Activated CD4-positive, alpha-beta memory T cell treated with anti-CD3 and anti-CD28 coated beads for 36 hours (primary cell): Measurements from ENCODE around the gene IZUMO1. TPM values are rescaled to one million over a fixed set of nuclear protein-coding genes. Genes with fewer than 3 reads are reported as not detected.

Experiments
- CTCF ChIA-PET: fragments of 350-600 bp; sonication (Branson Sonifier 250); formaldehyde crosslinking; loops from one replicate; lab custom pipeline; 2021; ENCODE audit warnings: antibody characterized with exemption, inconsistent platforms; lab: Charles Lee
- POLR2A ChIA-PET: fragments of 350-600 bp; sonication (Branson Sonifier 250); formaldehyde crosslinking; loops from one replicate; lab custom pipeline; 2021; ENCODE audit warnings: antibody characterized with exemption; lab: Charles Lee
- DNase-seq: peaks from one replicate; pipeline ENCODE4 v3.0.0-alpha.2; 2020
- H3K27ac Mint-ChIP-seq: one replicate; pipeline ENCODE4 v1.8.0; 2021; ENCODE audit warnings: mixed read lengths
- H3K27me3 Mint-ChIP-seq: one replicate; pipeline ENCODE4 v1.8.0; 2021; ENCODE audit warnings: mixed read lengths
- H3K36me3 Mint-ChIP-seq: one replicate; pipeline ENCODE4 v1.8.0; 2021; ENCODE audit warnings: mixed read lengths
- H3K4me1 Mint-ChIP-seq: one replicate; pipeline ENCODE4 v1.8.0; 2021; ENCODE audit warnings: low read depth, mixed read lengths
- H3K4me3 Mint-ChIP-seq: one replicate; pipeline ENCODE4 v1.8.0; 2021; ENCODE audit warnings: mild to moderate bottlenecking, mixed read lengths
- H3K9me3 Mint-ChIP-seq: one replicate; pipeline ENCODE4 v1.8.0; 2021; ENCODE audit warnings: mixed read lengths
- intact Hi-C: fragments of 100-400 bp; cut with micrococcal nuclease; formaldehyde crosslinking; loops from one replicate; pipeline ENCODE4 v1.15.1; 2023
- total RNA-seq, 2 experiments: library from RNA; stranded (reverse); gene quantifications; one replicate each; pipeline ENCODE4 v1.2.3, GENCODE V29; 2021

Gene IZUMO1
- total RNA-seq, 2 experiments from 2014 or later = not detected

DNA sequence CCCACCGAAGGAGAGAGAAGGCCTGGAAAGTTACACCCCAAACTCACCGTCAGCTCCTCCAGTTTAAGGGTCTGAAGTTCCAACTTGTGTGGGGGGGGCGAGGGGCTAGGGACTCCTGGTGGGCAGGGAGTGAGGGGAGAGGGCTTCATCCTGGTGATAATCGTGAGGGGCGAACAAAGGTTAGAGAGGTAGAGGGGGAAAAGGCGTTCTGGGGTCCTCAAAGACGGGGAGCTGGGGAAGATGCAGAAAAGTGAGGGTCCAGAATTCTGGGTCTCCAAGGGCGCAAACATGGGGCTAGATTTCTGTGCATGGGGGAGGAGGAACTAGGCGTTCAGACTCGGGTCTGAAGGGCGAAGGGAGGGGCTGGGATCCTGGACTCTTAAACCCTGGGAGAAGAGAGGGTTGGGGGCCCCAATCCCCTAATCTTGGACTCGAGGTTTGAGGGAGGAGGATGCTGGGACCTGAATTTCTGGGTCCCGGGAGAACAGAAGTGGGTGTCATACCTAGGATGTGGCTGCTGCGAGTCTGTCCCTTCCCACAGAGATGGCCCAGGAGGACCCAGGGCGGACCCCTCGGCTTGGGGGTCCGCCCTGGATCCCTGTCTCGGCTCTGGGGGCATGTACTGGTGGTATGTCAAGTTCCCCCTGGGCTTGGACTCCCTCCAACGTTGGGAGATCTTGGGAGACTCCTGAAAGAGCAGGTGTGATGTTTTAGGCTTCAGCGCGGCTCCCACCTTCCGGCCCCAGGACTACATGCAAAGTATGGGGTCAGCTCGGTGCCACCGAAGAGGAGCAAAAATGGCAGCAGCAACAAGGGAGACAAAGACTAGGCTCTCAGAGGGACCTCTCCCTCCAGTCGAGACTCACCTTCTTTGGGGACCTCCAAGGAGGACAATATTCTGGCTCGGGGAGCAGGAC, 31.7 kb downstream of the IZUMO1 start:
- Mint-ChIP-seq H3K27ac (peak overlapping the region; percentile 74), H3K4me3 (peak overlapping the region; percentile 79), H3K27me3 (no peaks in the 10 kb centered on the region), H3K4me1 (peaks cover 11% of the 10 kb centered on the region), H3K36me3 (no peaks in the 10 kb centered on the region), H3K9me3 (peaks cover 7% of the 10 kb centered on the region)
- ChIA-PET CTCF (interaction anchor here (0.6 to 3.8 kb wide), 4 partner anchors 9 to 229 kb away, joined by 3 to 14 read pairs (median 6); no protein-coding TSS in a partner anchor), POLR2A (interaction anchor here (0.8 to 1.0 kb wide), 3 partner anchors 24 to 269 kb away, joined by 3 read pairs; no protein-coding TSS in a partner anchor)
- no peak for DNase-seq
- intact Hi-C loops = loop anchor here (1.0 to 2.0 kb wide), 2 partner anchors 10 to 68 kb away; partner anchors contain the start of gene CA11

DNA sequence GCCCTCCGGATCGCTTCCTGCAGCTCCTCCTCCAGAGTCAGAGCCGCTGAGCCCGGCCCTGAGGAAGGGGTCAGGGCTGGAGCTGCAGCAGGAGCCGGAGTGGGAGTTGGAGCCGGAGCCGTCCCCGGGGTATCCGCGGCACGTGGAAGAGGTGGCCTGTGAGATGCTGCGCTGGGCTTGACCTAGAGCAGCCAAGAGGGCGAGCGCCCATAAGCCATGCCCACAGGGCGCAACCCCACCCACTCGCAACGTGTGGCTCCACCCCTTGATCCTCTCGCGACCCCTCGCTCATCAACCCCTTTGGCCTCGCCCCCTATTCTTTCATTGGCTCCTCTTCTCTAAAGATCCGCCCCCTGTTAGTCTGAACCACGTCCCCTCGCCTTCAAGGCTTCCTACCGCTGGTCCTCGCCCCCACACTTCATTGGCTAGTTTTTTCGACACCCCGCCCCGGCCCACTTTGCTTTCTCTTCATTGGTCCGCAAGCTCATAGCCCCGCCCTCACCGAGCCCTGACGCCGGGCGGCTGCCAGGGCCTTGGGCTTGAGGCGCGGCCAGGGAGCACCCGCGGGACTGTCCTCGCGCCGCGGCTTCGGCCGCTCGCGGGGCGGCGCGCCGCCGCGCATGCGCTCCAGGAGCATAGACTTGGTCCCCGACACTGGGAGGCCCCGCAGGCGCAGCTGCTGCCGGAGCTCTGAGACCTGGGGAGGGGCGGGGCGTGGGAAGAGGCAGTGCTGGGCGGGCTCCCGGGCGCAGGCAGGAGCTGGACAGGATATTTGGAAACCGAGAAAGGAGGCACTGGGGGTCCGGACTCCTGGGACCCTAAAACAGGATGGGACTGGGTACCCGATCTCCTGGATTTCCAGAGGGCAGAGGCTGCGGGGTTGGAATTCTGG, 32.6 kb downstream of the IZUMO1 start:
- Mint-ChIP-seq H3K4me3 (peak overlapping the region; percentile 83), H3K9me3 (peaks cover 7% of the 10 kb centered on the region), H3K36me3 (no peaks in the 10 kb centered on the region), H3K4me1 (peaks cover 11% of the 10 kb centered on the region), H3K27me3 (no peaks in the 10 kb centered on the region), H3K27ac (peak overlapping the region; percentile 74)
- POLR2A ChIA-PET = interaction anchor here (0.6 to 1.0 kb wide), 5 partner anchors 12 to 268 kb away, joined by 3 to 4 read pairs (median 3); no protein-coding TSS in a partner anchor
- intact Hi-C loops = loop anchor here (1.0 to 2.0 kb wide), 2 partner anchors 11 to 67 kb away; partner anchors contain the start of gene CA11
- CTCF ChIA-PET = interaction anchor here (0.6 to 3.8 kb wide), 5 partner anchors 10 to 228 kb away, joined by 3 to 14 read pairs (median 4); partner anchors contain the start of gene HSD17B14
- DNase-seq = peak; percentile 99

GRCh38 chr19:48713041-48713863, 33.5 kb downstream of the IZUMO1 start:
- no peak for DNase-seq
- no peaks in the 10 kb centered on the region for H3K27me3 Mint-ChIP-seq
- POLR2A ChIA-PET = interaction anchor here (0.6 to 0.8 kb wide), 2 partner anchors 13 to 27 kb away, joined by 3 to 4 read pairs; no protein-coding TSS in a partner anchor
- CTCF ChIA-PET = interaction anchor here (0.6 to 3.8 kb wide), 6 partner anchors 11 to 123 kb away, joined by 3 to 14 read pairs (median 4); partner anchors contain the start of genes CA11 and HSD17B14
- H3K27ac Mint-ChIP-seq = no peak overlapping the region
- no peaks in the 10 kb centered on the region for H3K36me3 Mint-ChIP-seq
- peaks cover 7% of the 10 kb centered on the region for H3K9me3 Mint-ChIP-seq
- intact Hi-C loops = no loop called here
- peak overlapping the region; percentile 83 for H3K4me3 Mint-ChIP-seq
- peaks cover 11% of the 10 kb centered on the region for H3K4me1 Mint-ChIP-seq

DNA sequence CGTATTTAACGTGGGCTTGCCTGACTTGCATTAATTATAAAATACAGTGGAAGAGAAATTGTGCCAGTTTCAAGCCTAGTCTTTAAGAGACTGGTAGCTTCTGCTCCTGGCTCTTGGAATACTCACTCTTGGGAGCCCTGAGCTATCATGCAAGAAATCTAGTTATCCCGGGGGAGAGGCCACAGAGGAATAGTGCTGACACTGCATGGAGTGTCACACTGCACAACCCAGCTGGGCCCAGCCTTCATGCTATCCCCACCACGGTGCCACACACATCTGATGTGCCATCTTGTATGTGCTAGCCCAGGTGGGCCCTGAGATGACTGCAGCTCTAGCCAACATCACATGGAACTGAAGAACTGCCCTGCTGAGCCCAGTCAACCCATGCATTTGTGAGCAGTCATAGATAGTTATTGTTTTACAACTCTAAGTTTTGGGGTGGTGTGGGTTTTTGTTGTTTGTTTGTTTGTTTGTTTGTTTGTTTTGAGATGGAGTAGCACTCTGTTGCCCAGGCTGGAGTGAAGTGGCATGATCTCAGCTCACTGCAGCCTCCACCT, 35.5 kb downstream of the IZUMO1 start:
- H3K9me3 Mint-ChIP-seq = peaks cover 7% of the 10 kb centered on the region
- ChIA-PET CTCF (no interaction called here), POLR2A (no interaction called here)
- H3K4me3 Mint-ChIP-seq = no peak overlapping the region
- intact Hi-C loops = no loop called here
- peaks cover 11% of the 10 kb centered on the region for H3K4me1 Mint-ChIP-seq
- no peaks in the 10 kb centered on the region for H3K27me3 Mint-ChIP-seq
- no peak for DNase-seq
- no peak overlapping the region for H3K27ac Mint-ChIP-seq
- peaks cover 4% of the 10 kb centered on the region for H3K36me3 Mint-ChIP-seq

- DNase-seq = no peak
- Mint-ChIP-seq H3K27me3 (no peaks in the 10 kb centered on the region), H3K36me3 (peaks cover 8% of the 10 kb centered on the region), H3K4me3 (no peak overlapping the region), H3K4me1 (peaks cover 6% of the 10 kb centered on the region), H3K27ac (no peak overlapping the region), H3K9me3 (peaks cover 7% of the 10 kb centered on the region)
- ChIA-PET CTCF (no interaction called here), POLR2A (no interaction called here)
- intact Hi-C loops = no loop called here
Measured at GRCh38 chr19:48708471-48708870, 38.2 kb downstream of the IZUMO1 start.

DNA sequence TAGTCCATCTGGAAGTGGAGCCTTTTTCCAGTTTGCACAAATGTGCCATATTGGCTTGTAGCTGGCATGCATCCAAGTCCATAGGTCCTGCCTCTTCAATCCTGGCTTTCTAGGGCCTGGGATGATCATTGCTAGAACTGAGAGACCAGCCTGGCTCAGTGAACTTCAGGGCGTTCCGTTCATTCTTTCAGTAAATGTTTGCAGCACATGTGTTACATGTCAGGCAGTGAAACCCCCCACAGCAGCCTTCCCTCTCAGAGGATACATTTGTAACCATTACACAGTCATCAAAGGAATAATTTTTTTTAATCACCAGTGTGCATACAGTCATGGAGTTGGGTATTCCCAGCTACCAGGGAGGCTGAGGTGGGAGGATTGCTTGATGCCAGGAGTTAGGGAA, 41.3 kb downstream of the IZUMO1 start:
- Mint-ChIP-seq H3K4me1 (no peaks in the 10 kb centered on the region), H3K4me3 (no peak overlapping the region), H3K27ac (no peak overlapping the region), H3K9me3 (no peaks in the 10 kb centered on the region), H3K27me3 (no peaks in the 10 kb centered on the region), H3K36me3 (peaks cover 19% of the 10 kb centered on the region)
- intact Hi-C loops = no loop called here
- DNase-seq = no peak
- POLR2A ChIA-PET = no interaction called here
- CTCF ChIA-PET = no interaction called here

- CTCF ChIA-PET = no interaction called here
- Mint-ChIP-seq H3K4me1 (no peaks in the 10 kb centered on the region), H3K4me3 (no peak overlapping the region), H3K27ac (no peak overlapping the region), H3K27me3 (no peaks in the 10 kb centered on the region), H3K36me3 (peaks cover 19% of the 10 kb centered on the region), H3K9me3 (no peaks in the 10 kb centered on the region)
- no peak for DNase-seq
- POLR2A ChIA-PET = no interaction called here
- intact Hi-C loops = no loop called here
Measured at GRCh38 chr19:48703316-48703715, 43.4 kb downstream of the IZUMO1 start.

DNA sequence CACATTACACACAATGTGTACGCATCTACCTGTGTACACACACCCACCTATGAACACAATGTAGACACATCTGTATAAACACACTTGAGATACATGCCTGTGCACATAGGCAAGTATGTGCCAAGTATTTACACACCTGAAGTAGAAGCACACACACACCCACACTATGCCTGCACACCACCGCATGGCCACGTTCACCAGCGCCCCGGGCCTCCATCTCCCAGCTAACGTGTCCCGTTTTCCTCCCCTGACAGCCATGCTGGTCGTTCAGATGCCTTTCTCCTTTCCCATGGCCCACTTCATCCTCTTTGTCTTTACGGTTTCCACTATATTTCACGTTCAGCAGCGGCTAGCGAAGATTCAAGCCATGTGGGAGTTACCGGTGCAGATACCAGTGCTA, 44.0 kb downstream of the IZUMO1 start:
- Mint-ChIP-seq H3K36me3 (peaks cover 19% of the 10 kb centered on the region), H3K27me3 (peaks cover 3% of the 10 kb centered on the region), H3K9me3 (no peaks in the 10 kb centered on the region), H3K4me3 (no peak overlapping the region), H3K27ac (no peak overlapping the region), H3K4me1 (no peaks in the 10 kb centered on the region)
- intact Hi-C loops = no loop called here
- no peak for DNase-seq
- CTCF ChIA-PET = interaction anchor here (0.8 kb wide), 1 partner anchor 36 kb away, joined by 3 read pairs; no protein-coding TSS in a partner anchor
- POLR2A ChIA-PET = no interaction called here

DNA sequence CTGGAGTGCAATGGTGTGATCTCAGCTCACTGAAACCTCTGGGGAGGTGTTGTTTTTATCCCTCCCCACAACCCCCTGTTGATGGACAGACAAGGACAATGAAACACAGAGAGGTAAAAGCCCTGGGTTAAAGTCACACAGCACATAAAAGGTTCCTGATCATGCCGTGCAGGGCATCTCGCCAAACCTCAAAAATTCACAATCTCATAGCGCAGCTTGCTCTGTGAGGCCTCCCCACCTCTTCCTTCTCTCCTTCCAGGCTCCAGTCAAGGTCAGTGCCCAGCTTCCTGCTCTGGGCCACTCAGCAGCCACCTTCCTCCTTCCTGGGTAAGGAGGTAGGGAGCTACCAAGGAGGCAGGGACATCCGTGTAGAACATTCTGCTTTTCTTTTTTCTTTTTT, 48.7 kb downstream of the IZUMO1 start:
- ChIA-PET POLR2A (no interaction called here), CTCF (no interaction called here)
- no peak for DNase-seq
- H3K4me3 Mint-ChIP-seq = no peak overlapping the region
- H3K9me3 Mint-ChIP-seq = no peaks in the 10 kb centered on the region
- H3K4me1 Mint-ChIP-seq = peaks cover 9% of the 10 kb centered on the region
- peaks cover 13% of the 10 kb centered on the region for H3K36me3 Mint-ChIP-seq
- intact Hi-C loops = no loop called here
- H3K27ac Mint-ChIP-seq = no peak overlapping the region
- H3K27me3 Mint-ChIP-seq = peaks cover 9% of the 10 kb centered on the region

DNA sequence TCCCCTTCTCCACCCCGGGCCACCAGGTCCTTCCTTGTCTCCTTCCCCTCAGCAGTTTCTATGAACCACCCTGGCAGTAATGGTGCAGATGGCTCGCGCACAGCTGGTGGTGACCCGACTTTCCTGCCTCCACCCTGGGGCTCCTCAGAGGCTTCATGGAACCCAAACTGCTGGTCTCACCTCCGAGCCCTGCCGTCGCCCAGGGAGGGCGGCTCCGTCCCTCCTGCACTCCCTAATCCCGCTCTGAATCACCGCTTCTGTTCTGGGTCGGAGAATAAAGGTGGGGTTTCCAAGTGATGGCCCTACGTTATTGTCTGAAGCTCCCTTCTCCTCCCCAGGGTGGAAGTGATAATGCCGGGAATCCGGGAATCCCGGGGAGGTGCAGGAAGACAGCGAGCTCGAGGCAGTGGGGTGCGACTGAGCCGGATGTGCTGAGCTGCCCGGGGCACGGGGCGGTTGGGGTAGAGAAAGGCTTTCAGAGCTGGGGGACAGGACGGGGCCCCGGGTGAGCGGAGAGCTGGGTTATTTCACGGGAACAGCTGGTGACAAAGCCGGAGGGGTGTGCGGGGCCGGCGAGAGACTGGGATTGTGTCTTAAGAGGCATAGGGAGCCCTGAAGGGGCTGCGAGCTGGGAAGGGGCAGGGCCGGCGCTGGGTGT, 50.2 kb downstream of the IZUMO1 start:
- CTCF ChIA-PET = interaction anchor here (1.5 kb wide), 1 partner anchor 21 kb away, joined by 5 read pairs; no protein-coding TSS in a partner anchor
- H3K4me3 Mint-ChIP-seq = peak overlapping the region; percentile 37

More for the DNA sequence above, 50.2 kb downstream of the IZUMO1 start:
- Mint-ChIP-seq H3K9me3 (no peaks in the 10 kb centered on the region), H3K27ac (no peak overlapping the region), H3K36me3 (peaks cover 7% of the 10 kb centered on the region), H3K27me3 (peaks cover 9% of the 10 kb centered on the region), H3K4me1 (peaks cover 9% of the 10 kb centered on the region)
- intact Hi-C loops = no loop called here
- POLR2A ChIA-PET = no interaction called here
- DNase-seq = no peak
